PC-9 (cell line): ENCODE data around the gene CARMIL3. TPM values are rescaled to one million over a fixed set of nuclear protein-coding genes. Genes with fewer than 3 reads are reported as not detected.

ENCODE experiments used
- BruUV-seq: library from RNA; stranded (reverse); fragments of 400-500 nt; replicated peaks from 2 replicates; lab custom pipeline; 2021; lab: Mats Ljungman, UMichigan
- CTCF ChIA-PET: fragments of 300-600 bp; sonication (Branson Sonifier 250); formaldehyde crosslinking; loops from one replicate; lab custom pipeline; 2022; ENCODE audit warnings: antibody characterized with exemption; lab: Charles Lee
- POLR2A ChIA-PET: fragments of 300-600 bp; sonication (Branson Sonifier 250); formaldehyde crosslinking; loops from one replicate; lab custom pipeline; 2022; ENCODE audit warnings: antibody characterized with exemption; ENCODE audit not compliant: unreplicated experiment; lab: Charles Lee
- DNase-seq, 2 experiments: peaks; one replicate each; pipeline versions ENCODE4 v3.0.0 to v3.0.0-alpha.2; 2015 to 2022; ENCODE audit warnings: mixed read lengths in 1 of 2
- H2AFZ ChIP-seq: fragments of 200-600 bp; sonication (generic); 2 replicates; pipeline ENCODE4 v1.8.1; 2017; ENCODE audit warnings: antibody characterized with exemption
- H3F3A ChIP-seq: fragments of 200-600 bp; sonication (generic); 2 replicates; pipeline ENCODE4 v1.8.1; 2017; ENCODE audit warnings: antibody characterized with exemption, mild to moderate bottlenecking, low read depth; ENCODE audit not compliant: insufficient read depth
- H3K27ac ChIP-seq: fragments of 200-600 bp; sonication (generic); 2 replicates; pipeline ENCODE4 v1.6.1; 2016; ENCODE audit warnings: mixed run types
- H3K27me3 ChIP-seq: fragments of 200-600 bp; sonication (generic); 2 replicates; pipeline ENCODE4 v1.6.1; 2016; ENCODE audit warnings: low read depth, mixed run types; ENCODE audit not compliant: insufficient read depth
- H3K36me3 ChIP-seq: fragments of 200-600 bp; sonication (generic); 2 replicates; pipeline ENCODE4 v1.6.1; 2016; ENCODE audit warnings: low read depth, mixed run types
- H3K4me1 ChIP-seq: fragments of 200-600 bp; sonication (generic); replicated peaks from 2 replicates; pipeline ENCODE4 v1.6.1; 2016; ENCODE audit warnings: mixed run types; ENCODE audit not compliant: insufficient read depth
- H3K4me2 ChIP-seq: fragments of 200-600 bp; sonication (generic); 2 replicates; pipeline ENCODE4 v1.6.1; 2017; ENCODE audit warnings: mixed run types
- H3K4me3 ChIP-seq: fragments of 200-600 bp; sonication (generic); 2 replicates; pipeline ENCODE4 v1.6.1; 2016; ENCODE audit warnings: mixed run types
- H3K79me2 ChIP-seq: fragments of 200-600 bp; sonication (generic); 2 replicates; pipeline ENCODE4 v1.6.1; 2017; ENCODE audit warnings: low read depth, mixed run types
- H3K9me2 ChIP-seq: fragments of 200-600 bp; sonication (generic); 2 replicates; pipeline ENCODE4 v1.8.1; 2017; ENCODE audit warnings: mild to moderate bottlenecking; ENCODE audit not compliant: insufficient read depth
- H3K9me3 ChIP-seq: fragments of 200-600 bp; sonication (generic); 2 replicates; pipeline ENCODE4 v1.8.1; 2016; ENCODE audit warnings: low read depth; ENCODE audit not compliant: insufficient read depth
- H4K20me1 ChIP-seq: fragments of 200-600 bp; sonication (generic); 2 replicates; pipeline ENCODE4 v1.8.1; 2017; ENCODE audit not compliant: insufficient read depth
- CTCF ChIP-seq: fragments of 200-600 bp; sonication (generic); conservative IDR thresholded peaks from 2 replicates; pipeline ENCODE4 v1.6.1; 2017; ENCODE audit warnings: mixed run types, antibody characterized with exemption, mild to moderate bottlenecking, moderate library complexity
- EZH2 ChIP-seq: fragments of 200-600 bp; sonication (generic); IDR thresholded peaks from 2 replicates; pipeline ENCODE4 v1.8.0; 2017; ENCODE audit warnings: antibody characterized with exemption, low read depth
- intact Hi-C: fragments of 100-400 bp; cut with micrococcal nuclease; formaldehyde crosslinking; loops from one replicate; pipeline ENCODE4 v1.10.0; 2022; ENCODE audit not compliant: unreplicated experiment
- total RNA-seq: library from RNA; stranded (reverse); gene quantifications from 2 replicates; pipeline ENCODE4 v1.2.3, GENCODE V29; 2021

Gene CARMIL3
- total RNA-seq, 1 experiment from 2014 or later: not detected

GRCh38 chr14:24072881-24073877 lies 21.4 kb downstream of the CARMIL3 start:
- Histone ChIP-seq H3F3A (no peaks in the 10 kb centered on the region), H3K27ac (no peak overlapping the region), H3K4me1 (no peaks in the 10 kb centered on the region), H2AFZ (no peak overlapping the region), H3K27me3 (peaks cover 9% of the 10 kb centered on the region), H3K4me2 (no peak overlapping the region), H3K9me3 (no peaks in the 10 kb centered on the region), H3K4me3 (no peak overlapping the region), H3K79me2 (no peaks in the 10 kb centered on the region), H3K36me3 (no peaks in the 10 kb centered on the region), H3K9me2 (no peaks in the 10 kb centered on the region), H4K20me1 (no peaks in the 10 kb centered on the region)
- DNase-seq: no peak
- TF ChIP-seq EZH2: no peak
- TF ChIP-seq CTCF: no peak
- BruUV-seq: no TSS peak
- intact Hi-C loops: no loop called here
- POLR2A ChIA-PET: no interaction called here
- CTCF ChIA-PET: no interaction called here

- Histone ChIP-seq H3K4me1 (no peaks in the 10 kb centered on the region), H3K4me3 (no peak overlapping the region), H3K4me2 (no peak overlapping the region), H3F3A (no peaks in the 10 kb centered on the region), H3K27me3 (peaks cover 4% of the 10 kb centered on the region), H3K9me2 (no peaks in the 10 kb centered on the region), H4K20me1 (no peaks in the 10 kb centered on the region), H3K9me3 (no peaks in the 10 kb centered on the region), H3K79me2 (no peaks in the 10 kb centered on the region), H3K27ac (no peak overlapping the region), H3K36me3 (no peaks in the 10 kb centered on the region), H2AFZ (no peak overlapping the region)
- ChIA-PET CTCF (no interaction called here), POLR2A (no interaction called here)
- intact Hi-C loops: no loop called here
- no peak for TF ChIP-seq CTCF
- BruUV-seq: no TSS peak
- DNase-seq: no peak
These were observed 23.0 kb downstream of the CARMIL3 start for GRCh38 chr14:24074625-24075484.

- BruUV-seq: no TSS peak
- H3K4me2 ChIP-seq: no peak overlapping the region
- H3K79me2 ChIP-seq: no peaks in the 10 kb centered on the region
- no peak overlapping the region for H2AFZ ChIP-seq
- no peaks in the 10 kb centered on the region for H3K9me2 ChIP-seq
- DNase-seq: no peak
- H3K4me3 ChIP-seq: no peak overlapping the region
- no peaks in the 10 kb centered on the region for H3K27me3 ChIP-seq
- intact Hi-C loops: no loop called here
- H3F3A ChIP-seq: no peaks in the 10 kb centered on the region
- peaks cover 3% of the 10 kb centered on the region; the same call in 1 of the 2 replicates for H3K4me1 ChIP-seq
- no peak for TF ChIP-seq EZH2
- TF ChIP-seq CTCF: no peak
- no peaks in the 10 kb centered on the region for H3K36me3 ChIP-seq
- ChIA-PET CTCF (no interaction called here), POLR2A (no interaction called here)
- no peak overlapping the region for H3K27ac ChIP-seq
- no peaks in the 10 kb centered on the region for H3K9me3 ChIP-seq
- H4K20me1 ChIP-seq: no peaks in the 10 kb centered on the region
These were observed 23.9 kb downstream of the CARMIL3 start for GRCh38 chr14:24075485-24076301.
